ENCODE measurements around the gene VNN1. TPM values are rescaled to one million over a fixed set of nuclear protein-coding genes. Genes with fewer than 3 reads are reported as not detected.
A peak's percentile ranks its signal among the peaks of the same experiment; 100 is the strongest.

The VNN1 gene
- total RNA-seq, 4 donors from 2014 or later: 0.38 to 1.1 (median 0.67) TPM

DNA sequence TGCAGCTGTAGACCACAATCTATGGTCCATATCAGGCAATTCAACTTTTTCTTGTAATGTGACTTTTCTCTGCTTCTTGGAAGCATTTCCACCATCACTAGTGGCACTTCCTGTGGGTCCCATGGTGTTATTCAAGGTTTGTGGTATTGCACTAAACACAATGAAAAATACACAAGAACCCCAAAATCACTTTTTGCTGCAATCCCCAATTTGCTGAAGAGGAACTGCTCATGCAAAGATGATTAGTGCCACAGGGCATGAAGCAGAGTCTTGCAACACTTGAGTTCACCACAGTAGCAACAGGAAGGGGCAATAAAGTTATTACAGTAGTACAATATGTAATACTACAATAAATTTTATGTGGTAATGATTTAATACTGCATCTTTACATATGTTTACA is 38.1 kb downstream of the VNN1 start:
- Histone ChIP-seq H3K27me3 (no peaks in the 10 kb centered on the region), H3K4me3 (no peak overlapping the region), H3K9me3 (no peaks in the 10 kb centered on the region), H3K4me1 (no peaks in the 10 kb centered on the region), H3K27ac (no peak overlapping the region), H3K36me3 (no peaks in the 10 kb centered on the region)
- TF ChIP-seq CTCF (IDR thresholded peaks at IDR 0.05): no peak
- TF ChIP-seq EP300 (IDR thresholded peaks at IDR 0.05): no peak
- no peak for TF ChIP-seq POLR2AphosphoS5 (IDR thresholded peaks at IDR 0.05)
- no peak for TF ChIP-seq POLR2A (IDR thresholded peaks at IDR 0.05)
- no peak for DNase-seq (ENCODE audit: low spot score in 2 of 2)

DNA sequence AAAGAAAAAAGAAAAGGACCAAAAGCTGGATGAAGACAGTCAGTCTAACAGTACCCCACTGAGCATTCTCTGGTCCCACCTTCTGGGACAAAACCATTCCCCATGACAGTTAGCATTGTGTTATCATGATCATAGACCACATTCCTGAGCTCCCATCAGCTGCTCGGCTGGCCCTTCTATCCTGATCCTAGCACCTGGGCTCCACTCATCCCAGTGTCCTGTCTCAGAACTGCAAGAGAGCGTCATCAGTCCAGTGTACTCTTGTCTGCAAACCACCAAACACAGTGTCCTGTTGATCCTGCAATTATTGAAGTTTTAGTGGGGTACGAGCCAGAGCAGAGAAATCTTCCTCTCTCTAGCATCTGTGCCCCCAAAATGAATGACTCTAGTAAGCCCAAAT is 38.9 kb downstream of the VNN1 start:
- Histone ChIP-seq H3K9me3 (no peaks in the 10 kb centered on the region), H3K36me3 (no peaks in the 10 kb centered on the region), H3K4me3 (no peak overlapping the region), H3K27me3 (no peaks in the 10 kb centered on the region), H3K27ac (no peak overlapping the region), H3K4me1 (no peaks in the 10 kb centered on the region)
- TF ChIP-seq POLR2A (IDR thresholded peaks at IDR 0.05): no peak
- TF ChIP-seq POLR2AphosphoS5 (IDR thresholded peaks at IDR 0.05): no peak
- no peak for TF ChIP-seq EP300 (IDR thresholded peaks at IDR 0.05)
- TF ChIP-seq CTCF (IDR thresholded peaks at IDR 0.05): no peak
- WGBS: 77% methylated on average over 3 of the region's 3 CpGs
- DNase-seq (ENCODE audit: low spot score in 2 of 2): no peak

GRCh38 chr6:132673376-132674094 is 40.3 kb downstream of the VNN1 start:
- Histone ChIP-seq H3K27ac (no peak overlapping the region), H3K4me3 (no peak overlapping the region), H3K9me3 (no peaks in the 10 kb centered on the region), H3K27me3 (no peaks in the 10 kb centered on the region), H3K36me3 (no peaks in the 10 kb centered on the region), H3K4me1 (no peaks in the 10 kb centered on the region)
- no peak for DNase-seq (ENCODE audit: low spot score in 2 of 2)
- 73% methylated on average over 10 of the region's 10 CpGs for WGBS
- TF ChIP-seq POLR2A (IDR thresholded peaks at IDR 0.05) (no peak), POLR2AphosphoS5 (IDR thresholded peaks at IDR 0.05) (no peak), EP300 (IDR thresholded peaks at IDR 0.05) (no peak), CTCF (IDR thresholded peaks at IDR 0.05) (no peak)

GRCh38 chr6:132671295-132671694 is 42.6 kb downstream of the VNN1 start:
- Histone ChIP-seq H3K4me1 (no peaks in the 10 kb centered on the region), H3K27ac (no peak overlapping the region), H3K27me3 (no peaks in the 10 kb centered on the region), H3K4me3 (no peak overlapping the region), H3K36me3 (no peaks in the 10 kb centered on the region), H3K9me3 (no peaks in the 10 kb centered on the region)
- no peak for TF ChIP-seq POLR2AphosphoS5 (IDR thresholded peaks at IDR 0.05)
- WGBS: 92% methylated on average over 1 of the region's 1 CpG
- no peak for DNase-seq (ENCODE audit: low spot score in 2 of 2)

GRCh38 chr6:132669690-132670291 is 44.1 kb downstream of the VNN1 start:
- H3K4me3 ChIP-seq: no peak overlapping the region
- TF ChIP-seq EP300 (IDR thresholded peaks at IDR 0.05) (no peak), POLR2AphosphoS5 (IDR thresholded peaks at IDR 0.05) (no peak), POLR2A (IDR thresholded peaks at IDR 0.05) (no peak), CTCF (IDR thresholded peaks at IDR 0.05) (peak in 1 of 2 donors; percentile 18)
- no peaks in the 10 kb centered on the region for H3K9me3 ChIP-seq
- H3K4me1 ChIP-seq: no peaks in the 10 kb centered on the region
- no peak for DNase-seq (ENCODE audit: low spot score in 2 of 2)
- H3K27ac ChIP-seq: no peak overlapping the region
- H3K36me3 ChIP-seq: no peaks in the 10 kb centered on the region
- H3K27me3 ChIP-seq: no peaks in the 10 kb centered on the region
- WGBS: 7% methylated on average over 4 of the region's 4 CpGs
